ENCODE results near the gene IL17REL. TPM values are rescaled to one million over a fixed set of nuclear protein-coding genes. Genes with fewer than 3 reads are reported as not detected.
A peak's percentile ranks its signal among the peaks of the same experiment; 100 is the strongest.

IL17REL gene
- total RNA-seq, 4 donors from 2014 or later: not detected

GRCh38 chr22:49977578-49977977 lies 35.0 kb downstream of the IL17REL start:
- TF ChIP-seq CTCF (IDR thresholded peaks at IDR 0.05): no peak
- TF ChIP-seq POLR2A (IDR thresholded peaks at IDR 0.05): no peak
- no peak overlapping the region for H3K4me3 ChIP-seq (ENCODE audit: low read depth, poor library complexity, severe bottlenecking)
- intact Hi-C loops (cut with DNase I; ENCODE audit: low total_unique reads): no loop called here
- 75 to 76% methylated on average over 14 of the region's 14 CpGs for WGBS, 2 donors
- peak; percentile 11 to 75 for DNase-seq (ENCODE audit: low spot score in 2 of 2)

GRCh38 chr22:49976439-49977175 lies 36.0 kb downstream of the IL17REL start:
- H3K4me3 ChIP-seq (ENCODE audit: low read depth, poor library complexity, severe bottlenecking): no peak overlapping the region
- WGBS, 2 donors: 39 to 41% methylated on average over 15 of the region's 15 CpGs

GRCh38 chr22:49975543-49976389 lies 36.8 kb downstream of the IL17REL start:
- TF ChIP-seq CTCF (IDR thresholded peaks at IDR 0.05) (no peak), POLR2A (IDR thresholded peaks at IDR 0.05) (no peak)
- intact Hi-C loops (cut with DNase I; ENCODE audit: low total_unique reads): no loop called here
- WGBS, 2 donors: 22 to 25% methylated on average over 17 of the region's 17 CpGs
- H3K4me3 ChIP-seq (ENCODE audit: low read depth, poor library complexity, severe bottlenecking): no peak overlapping the region
- DNase-seq (ENCODE audit: low spot score in 2 of 2): peak; percentile 14 to 83

More at GRCh38 chr22:49976439-49977175, 36.0 kb downstream of the IL17REL start:
- TF ChIP-seq POLR2A (IDR thresholded peaks at IDR 0.05): no peak
- TF ChIP-seq CTCF (IDR thresholded peaks at IDR 0.05): no peak
- intact Hi-C loops (cut with DNase I; ENCODE audit: low total_unique reads): no loop called here
- peak; percentile 12 to 48 for DNase-seq (ENCODE audit: low spot score in 2 of 2)

- DNase-seq (ENCODE audit: low spot score in 2 of 2): peak in 1 of 2 donors; percentile 9
- no peak for TF ChIP-seq CTCF (IDR thresholded peaks at IDR 0.05)
- TF ChIP-seq POLR2A (IDR thresholded peaks at IDR 0.05): no peak
- WGBS, 2 donors: 84 to 91% methylated on average over 5 of the region's 5 CpGs
- no peak overlapping the region for H3K4me3 ChIP-seq (ENCODE audit: low read depth, poor library complexity, severe bottlenecking)
- intact Hi-C loops (cut with DNase I; ENCODE audit: low total_unique reads): no loop called here
Observed at GRCh38 chr22:49973018-49973961, 39.3 kb downstream of the IL17REL start.

All from lower leg skin (tissue), 4 donors.